ENCODE results near the gene CHIC1.
"Not testable (repeated sequence)": the region's sequence is repeated elsewhere in the genome, so short reads cannot be mapped to it uniquely, and the experiment has no call there.

CHIC1 gene

GRCh38 chrX:73562984-73563737, at the start of gene CHIC1:
Gene CHIC1, plus strand, starts transcription at chrX:73563197. Its CDS starts 88 bp downstream, at chrX:73563285.
- FAIRE-seq = no peak

GRCh38 chrX:73522823-73523222, 40.2 kb upstream of the CHIC1 start:
- FAIRE-seq = not testable (repeated sequence)

GRCh38 chrX:73524906-73525305, 38.1 kb upstream of the CHIC1 start:
- peak; percentile 61 for FAIRE-seq

- no peak for FAIRE-seq
Measured at GRCh38 chrX:73525928-73526690, 36.9 kb upstream of the CHIC1 start.

- FAIRE-seq = not testable (repeated sequence)
Measured at GRCh38 chrX:73531655-73532054, 31.3 kb upstream of the CHIC1 start.

- FAIRE-seq = no peak
Measured at GRCh38 chrX:73556159-73556558, 6.8 kb upstream of the CHIC1 start.

- no peak for FAIRE-seq
Measured at GRCh38 chrX:73561801-73562200, 1.2 kb upstream of the CHIC1 start.

GRCh38 chrX:73562458-73562857, 539 bp upstream of the CHIC1 start:
- no peak for FAIRE-seq

- FAIRE-seq = no peak
Measured at GRCh38 chrX:73563738-73564068, 706 bp downstream of the CHIC1 start.

GRCh38 chrX:73577361-73577760, 14.4 kb downstream of the CHIC1 start:
- no peak for FAIRE-seq

- FAIRE-seq = no peak
Measured at GRCh38 chrX:73581002-73581628, 18.1 kb downstream of the CHIC1 start.

- not testable (repeated sequence) for FAIRE-seq
Measured at GRCh38 chrX:73597758-73598157, 34.8 kb downstream of the CHIC1 start.

GRCh38 chrX:73615022-73615421, 52.0 kb downstream of the CHIC1 start:
- no peak for FAIRE-seq

GRCh38 chrX:73641669-73642068, 78.7 kb downstream of the CHIC1 start:
- not testable (repeated sequence) for FAIRE-seq

GRCh38 chrX:73647212-73647611, 84.2 kb downstream of the CHIC1 start:
- FAIRE-seq = no peak

GRCh38 chrX:73647632-73648322, 84.8 kb downstream of the CHIC1 start:
- FAIRE-seq = no peak

- not testable (repeated sequence) for FAIRE-seq
Measured at GRCh38 chrX:73661322-73661721, 98.3 kb downstream of the CHIC1 start.

- FAIRE-seq = no peak
Measured at GRCh38 chrX:73668779-73669178, 105.8 kb downstream of the CHIC1 start.

- no peak for FAIRE-seq
Measured at GRCh38 chrX:73681408-73681807, 118.4 kb downstream of the CHIC1 start.

GRCh38 chrX:73683236-73683859, 120.4 kb downstream of the CHIC1 start:
- peak; percentile 69 for FAIRE-seq

- not testable (repeated sequence) for FAIRE-seq
Measured at GRCh38 chrX:73707014-73707413, 144.0 kb downstream of the CHIC1 start.

GRCh38 chrX:73728602-73729001, 165.6 kb downstream of the CHIC1 start:
- FAIRE-seq = no peak

Data from colon (tissue), 2 donors.